Measurements from ENCODE around the gene EPHA8.

- TF ChIP-seq EZH2 (IDR thresholded peaks at IDR 0.05; ENCODE audit: borderline replicate concordance, insufficient read depth, low read depth, low read length, poor library complexity, severe bottlenecking) (no peak), CTCF (IDR thresholded peaks at IDR 0.05) (no peak)
Measured at GRCh38 chr1:22625262-22625925, 62.1 kb downstream of the EPHA8 start.
